ENCODE results near the gene SLC7A8.
A peak's percentile ranks its signal among the peaks of the same experiment; 100 is the strongest.
"Not testable (repeated sequence)": the region's sequence is repeated elsewhere in the genome, so short reads cannot be mapped to it uniquely, and the experiment has no call there.

SLC7A8 gene

DNA sequence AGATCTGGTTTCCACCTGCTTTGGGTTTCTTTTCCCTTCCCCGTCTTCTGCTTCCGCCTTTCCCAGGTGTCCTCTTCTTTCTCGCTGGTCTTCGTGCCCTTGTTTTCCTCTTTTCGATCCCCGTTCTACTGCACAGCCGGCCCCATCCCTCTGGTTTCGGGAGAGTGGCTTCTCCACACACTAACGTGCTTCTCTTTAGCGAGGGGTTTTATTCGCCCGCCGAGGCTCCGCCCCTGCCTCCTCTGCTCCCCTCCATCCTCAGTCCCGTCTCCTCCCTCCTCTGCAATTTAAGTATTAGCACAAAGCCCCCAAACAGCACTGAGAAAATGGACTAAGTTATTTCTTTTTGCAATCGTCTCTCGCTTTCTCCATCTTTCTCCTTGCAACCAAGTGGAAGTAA, at the start of gene SLC7A8:
SLC7A8 (minus strand) TSS at position 182 of the 400 bp plus-strand sequence. CDS start 746 bp downstream, outside the sequence.
- DNase-seq (ENCODE audit: low read depth), result no peak
- H3K4me3 ChIP-seq (ENCODE audit: low read depth, low read length), result peak within 1 kb of the TSS; percentile 16; the same call in 1 of the 2 replicates
- TF ChIP-seq, protein P1, sequence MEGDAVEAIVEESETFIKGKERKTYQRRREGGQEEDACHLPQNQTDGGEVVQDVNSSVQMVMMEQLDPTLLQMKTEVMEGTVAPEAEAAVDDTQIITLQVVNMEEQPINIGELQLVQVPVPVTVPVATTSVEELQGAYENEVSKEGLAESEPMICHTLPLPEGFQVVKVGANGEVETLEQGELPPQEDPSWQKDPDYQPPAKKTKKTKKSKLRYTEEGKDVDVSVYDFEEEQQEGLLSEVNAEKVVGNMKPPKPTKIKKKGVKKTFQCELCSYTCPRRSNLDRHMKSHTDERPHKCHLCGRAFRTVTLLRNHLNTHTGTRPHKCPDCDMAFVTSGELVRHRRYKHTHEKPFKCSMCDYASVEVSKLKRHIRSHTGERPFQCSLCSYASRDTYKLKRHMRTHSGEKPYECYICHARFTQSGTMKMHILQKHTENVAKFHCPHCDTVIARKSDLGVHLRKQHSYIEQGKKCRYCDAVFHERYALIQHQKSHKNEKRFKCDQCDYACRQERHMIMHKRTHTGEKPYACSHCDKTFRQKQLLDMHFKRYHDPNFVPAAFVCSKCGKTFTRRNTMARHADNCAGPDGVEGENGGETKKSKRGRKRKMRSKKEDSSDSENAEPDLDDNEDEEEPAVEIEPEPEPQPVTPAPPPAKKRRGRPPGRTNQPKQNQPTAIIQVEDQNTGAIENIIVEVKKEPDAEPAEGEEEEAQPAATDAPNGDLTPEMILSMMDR (IDR thresholded peaks at IDR 0.05; ENCODE audit: control insufficient read depth, extremely low read depth, insufficient read depth), result no peak

DNA sequence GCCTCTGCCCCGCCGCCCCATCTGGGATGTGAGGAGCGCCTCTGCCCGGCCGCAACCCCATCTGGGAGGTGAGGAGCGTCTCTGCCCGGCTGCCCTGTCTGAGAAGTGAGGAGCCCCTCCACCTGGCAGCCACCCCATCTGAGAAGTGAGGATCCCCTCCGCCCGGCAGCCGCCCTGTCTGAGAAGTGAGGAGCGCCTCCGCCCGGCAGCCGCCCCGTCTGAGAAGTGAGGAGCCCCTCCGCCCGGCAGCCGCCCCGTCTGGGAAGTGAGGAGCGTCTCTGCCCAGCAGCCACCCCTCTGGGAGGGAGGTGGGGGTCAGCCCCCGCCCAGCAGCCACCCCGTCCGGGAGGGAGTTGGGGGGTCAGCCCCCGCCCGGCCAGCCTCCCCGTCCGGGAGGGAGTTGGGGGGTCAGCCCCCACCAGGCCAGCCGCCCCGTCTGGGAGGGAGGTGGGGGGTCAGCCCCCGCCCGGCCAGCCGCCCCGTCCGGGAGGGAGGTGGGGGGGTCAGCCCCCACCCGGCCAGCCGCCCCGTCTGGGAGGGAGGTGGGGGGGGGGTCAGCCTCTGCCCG, 48.9 kb upstream of the SLC7A8 start:
- H3K4me3 ChIP-seq (ENCODE audit: low read depth, low read length); DNase-seq (ENCODE audit: low read depth): not testable (repeated sequence)

DNA sequence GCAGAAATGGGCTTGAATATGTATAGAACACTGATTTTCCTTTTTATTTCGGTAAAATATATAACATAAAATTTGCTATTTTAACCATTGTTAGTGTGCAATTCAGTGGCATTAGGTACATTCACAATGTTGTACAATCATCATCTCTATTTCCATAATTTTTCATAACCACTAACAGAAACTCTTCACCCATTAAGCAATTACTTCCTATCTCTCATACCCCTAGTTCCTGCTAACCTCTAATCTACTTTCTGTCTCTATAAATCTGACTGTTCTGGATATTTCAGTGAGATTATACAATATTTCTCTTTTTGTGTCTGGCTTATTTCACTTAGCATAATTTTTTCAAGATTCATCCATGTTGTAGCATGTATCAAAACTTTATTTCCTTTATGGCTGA, 45.4 kb upstream of the SLC7A8 start:
- no peak overlapping the region for H3K4me3 ChIP-seq (ENCODE audit: low read depth, low read length)
- TF ChIP-seq, protein P1 (IDR thresholded peaks at IDR 0.05; ENCODE audit: control insufficient read depth, extremely low read depth, insufficient read depth), result no peak
- DNase-seq (ENCODE audit: low read depth), result no peak

DNA sequence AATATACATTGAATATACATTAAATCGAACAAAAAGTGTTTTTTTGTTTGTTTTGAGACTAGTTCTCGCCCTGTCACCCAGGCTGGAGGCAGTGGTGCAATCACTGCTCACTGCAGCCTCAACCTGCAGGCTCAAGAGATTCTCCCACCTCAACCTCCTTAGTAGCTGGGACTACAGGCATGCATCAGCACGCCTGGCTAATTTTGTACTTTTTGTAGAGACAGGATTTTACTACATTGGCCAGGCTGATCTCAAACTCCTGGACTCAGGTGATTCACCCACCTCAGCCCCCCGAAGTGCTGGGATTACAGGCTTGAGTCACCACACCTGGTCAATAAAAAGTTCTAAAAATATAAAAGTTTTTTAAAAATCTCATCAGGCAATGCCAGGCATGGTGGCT, 44.1 kb upstream of the SLC7A8 start:
- TF ChIP-seq, protein P1 (IDR thresholded peaks at IDR 0.05; ENCODE audit: control insufficient read depth, extremely low read depth, insufficient read depth), result no peak
- no peak for DNase-seq (ENCODE audit: low read depth)
- no peak overlapping the region for H3K4me3 ChIP-seq (ENCODE audit: low read depth, low read length)

DNA sequence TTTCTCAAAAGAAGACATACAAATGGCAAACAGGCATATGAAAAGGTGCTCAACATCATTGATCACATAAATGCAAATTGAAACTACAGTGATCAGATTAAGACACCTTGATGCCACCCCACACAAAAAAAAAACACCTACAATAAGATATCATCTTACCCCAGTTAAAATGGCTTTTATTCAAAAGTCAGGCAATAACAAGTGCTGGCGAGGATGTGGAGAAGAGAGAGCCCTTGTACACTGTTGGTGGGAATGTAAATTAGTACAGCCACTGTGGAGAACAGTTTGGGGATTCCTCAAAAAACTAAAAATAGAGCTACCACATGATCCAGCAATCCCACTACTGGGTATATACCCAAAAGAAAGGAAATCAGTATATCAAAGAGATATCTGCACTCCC, 41.5 kb upstream of the SLC7A8 start:
- not testable (repeated sequence) for H3K4me3 ChIP-seq (ENCODE audit: low read depth, low read length); DNase-seq (ENCODE audit: low read depth)

DNA sequence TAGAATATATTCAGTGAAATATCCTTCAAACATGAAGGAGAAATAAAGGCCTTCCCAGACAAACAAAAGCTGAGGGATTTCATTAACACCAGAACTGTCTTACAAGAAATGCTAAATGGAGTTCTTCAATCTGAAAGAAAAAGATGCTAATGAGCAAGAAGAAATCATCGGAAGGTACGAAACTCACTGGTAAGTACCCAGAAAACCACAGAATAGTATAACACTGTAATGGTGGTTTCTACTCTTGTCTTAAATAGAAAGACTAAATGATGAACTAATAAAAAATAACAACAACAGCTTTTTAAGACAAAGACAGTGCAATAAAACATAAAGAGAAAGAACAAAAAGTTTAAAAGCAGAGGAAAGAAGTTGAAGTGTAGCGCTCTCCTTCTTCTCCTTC, 35.6 kb upstream of the SLC7A8 start:
- TF ChIP-seq, protein P1 (IDR thresholded peaks at IDR 0.05; ENCODE audit: control insufficient read depth, extremely low read depth, insufficient read depth), result no peak
- no peak for DNase-seq (ENCODE audit: low read depth)
- H3K4me3 ChIP-seq (ENCODE audit: low read depth, low read length), result no peak overlapping the region

DNA sequence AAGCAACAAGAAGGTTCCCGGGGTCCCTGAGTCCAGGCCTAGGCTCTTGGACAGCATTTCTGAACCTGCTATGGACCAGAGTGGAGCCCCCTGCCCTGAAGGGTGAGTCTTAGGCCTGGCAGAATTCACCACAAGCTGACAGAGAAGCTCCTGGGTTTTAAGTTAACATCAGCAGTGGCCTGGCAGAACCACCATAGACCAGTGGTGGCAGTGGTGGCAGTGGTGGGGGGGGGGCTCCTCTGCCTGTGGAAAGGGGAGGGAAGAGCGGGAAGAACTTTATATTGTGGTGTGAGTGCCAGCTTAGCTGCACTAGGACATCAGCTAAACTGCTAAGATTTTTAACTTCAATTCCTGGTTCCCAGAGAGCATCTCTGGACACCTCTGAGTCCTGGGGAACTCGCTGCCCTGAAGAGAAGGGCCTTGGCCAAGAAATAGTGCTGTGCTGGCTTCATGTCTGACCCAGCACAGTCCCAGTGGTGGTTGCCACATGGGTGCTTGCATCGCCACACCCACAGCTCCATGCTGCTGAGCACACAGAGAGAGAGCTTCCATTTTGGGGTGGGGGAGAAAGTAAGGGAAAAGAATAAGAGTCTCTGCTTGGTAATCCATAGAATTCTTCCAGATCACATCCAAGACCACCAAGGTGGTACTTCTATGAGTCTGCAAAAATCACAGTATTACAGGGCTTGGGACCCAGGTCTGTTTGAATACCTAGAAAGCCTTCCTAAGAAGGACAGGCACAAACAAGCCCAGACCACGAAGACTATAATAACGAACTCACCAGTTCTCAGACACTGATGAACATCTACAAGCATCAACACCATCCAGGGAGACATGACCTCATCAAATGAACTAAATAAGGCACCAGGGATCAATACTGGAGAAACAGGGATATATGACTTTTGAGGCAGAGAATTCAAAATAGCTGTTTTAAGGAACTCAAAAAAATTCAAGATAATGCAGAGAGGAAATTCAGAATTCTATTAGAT, 33.9 kb upstream of the SLC7A8 start:
- no peak for DNase-seq (ENCODE audit: low read depth)
- TF ChIP-seq, protein P1 (IDR thresholded peaks at IDR 0.05; ENCODE audit: control insufficient read depth, extremely low read depth, insufficient read depth), result no peak
- no peak overlapping the region for H3K4me3 ChIP-seq (ENCODE audit: low read depth, low read length)

All from LNCaP clone FGC (cell line).